Panc1 (cell line): ENCODE results near the gene GIMAP4. TPM values are rescaled to one million over a fixed set of nuclear protein-coding genes. Genes with fewer than 3 reads are reported as not detected.
"Not testable (repeated sequence)": the region's sequence is repeated elsewhere in the genome, so short reads cannot be mapped to it uniquely, and the experiment has no call there.

Experiments used
- ATAC-seq: fragments of 200-7000 bp; cut with Tn5 transposase; 2 replicates; pipeline ENCODE4 v1.9.1; 2020; ENCODE audit warnings: mild to moderate bottlenecking, moderate library complexity
- BruUV-seq: library from RNA; stranded (reverse); fragments of 400-500 nt; replicated peaks from 2 replicates; lab custom pipeline; 2021; lab: Mats Ljungman, UMichigan
- CTCF ChIA-PET: fragments of 300-600 bp; sonication (Branson Sonifier 250); formaldehyde crosslinking; loops from one replicate; lab custom pipeline; 2022; ENCODE audit warnings: antibody characterized with exemption; lab: Charles Lee
- POLR2A ChIA-PET: fragments of 300-600 bp; sonication (Branson Sonifier 250); formaldehyde crosslinking; loops from one replicate; lab custom pipeline; 2022; ENCODE audit warnings: antibody characterized with exemption; lab: Charles Lee
- DNase-seq: peaks from one replicate; pipeline ENCODE4 v3.0.0-alpha.2; 2010; ENCODE audit warnings: low read depth, low spot score
- H3K27ac ChIP-seq: 2 replicates; pipeline ENCODE4 v1.5.1; 2011; ENCODE audit warnings: mild to moderate bottlenecking, low read length, inconsistent platforms
- H3K27me3 ChIP-seq: fragments of 200-500 bp; sonication (Bioruptor generic); 2 replicates; pipeline ENCODE4 v1.6.0; 2014; ENCODE audit warnings: low read length, inconsistent platforms; ENCODE audit not compliant: control insufficient read depth, insufficient read depth
- H3K36me3 ChIP-seq: fragments of 200-500 bp; sonication (Bioruptor generic); 2 replicates; pipeline ENCODE4 v1.5.1; 2014; ENCODE audit warnings: inconsistent platforms, mild to moderate bottlenecking, low read length, moderate library complexity; ENCODE audit not compliant: control insufficient read depth, insufficient read depth
- H3K4me1 ChIP-seq: 2 replicates; pipeline ENCODE4 v1.5.1; 2011; ENCODE audit warnings: inconsistent platforms, mild to moderate bottlenecking, low read length, moderate library complexity; ENCODE audit not compliant: control insufficient read depth, insufficient read depth
- H3K4me3 ChIP-seq, 2 experiments: 2 replicates each; pipeline ENCODE4 v1.5.1; 2011 to 2012; ENCODE audit warnings: low read depth in 2 of 2, low read length in 2 of 2, mild to moderate bottlenecking in 2 of 2, inconsistent platforms in 1 of 2, moderate library complexity in 1 of 2
- H3K9me3 ChIP-seq: fragments of 200-500 bp; sonication (Bioruptor generic); 2 replicates; pipeline ENCODE4 v1.5.1; 2014; ENCODE audit warnings: low read depth, mild to moderate bottlenecking, inconsistent platforms, low read length, moderate library complexity; ENCODE audit not compliant: control insufficient read depth, insufficient read depth
- CTCF ChIP-seq: fragments of 450-650 bp; IDR thresholded peaks from 2 replicates; pipeline ENCODE4 v1.5.1; 2017; ENCODE audit warnings: mild to moderate bottlenecking
- POLR2AphosphoS5 ChIP-seq: IDR thresholded peaks from 2 replicates; pipeline ENCODE4 v1.6.1; 2012; ENCODE audit warnings: mild to moderate bottlenecking, low read depth, low read length, moderate library complexity
- SIN3A ChIP-seq: IDR thresholded peaks from 2 replicates; pipeline ENCODE4 v1.6.1; 2012; ENCODE audit warnings: low read depth, mild to moderate bottlenecking, low read length, moderate library complexity, borderline replicate concordance; ENCODE audit not compliant: insufficient read depth
- TCF7L2 ChIP-seq: IDR thresholded peaks from 2 replicates; pipeline ENCODE4 v1.6.1; 2011; ENCODE audit warnings: mild to moderate bottlenecking, low read depth, low read length, inconsistent platforms
- in situ Hi-C: cut with HindIII; loops from 2 replicates; pipeline ENCODE4 v1.10.0; 2016; ENCODE audit warnings: low sequenced_read_pairs, low pct_unique_long_range_greater_than_20kb
- intact Hi-C: fragments of 100-400 bp; cut with micrococcal nuclease; formaldehyde crosslinking; loops from one replicate; pipeline ENCODE4 v1.10.0; 2022; ENCODE audit not compliant: unreplicated experiment
- total RNA-seq: library from RNA; stranded (reverse); gene quantifications from one replicate; pipeline ENCODE4 v1.2.1, GENCODE V29; 2021; ENCODE audit not compliant: unreplicated experiment
- TF ChIP-seq, protein P1 (sequence below), 2 experiments: IDR thresholded peaks; 2 replicates each; pipeline ENCODE4 v1.6.1; 2011 to 2012; ENCODE audit warnings: low read depth in 2 of 2, control low read depth in 1 of 2, low read length in 1 of 2, mild to moderate bottlenecking in 1 of 2, moderate library complexity in 1 of 2; ENCODE audit not compliant: insufficient read depth in 1 of 2

The GIMAP4 gene
- total RNA-seq, 1 experiment from 2014 or later = 0.26 TPM

DNA sequence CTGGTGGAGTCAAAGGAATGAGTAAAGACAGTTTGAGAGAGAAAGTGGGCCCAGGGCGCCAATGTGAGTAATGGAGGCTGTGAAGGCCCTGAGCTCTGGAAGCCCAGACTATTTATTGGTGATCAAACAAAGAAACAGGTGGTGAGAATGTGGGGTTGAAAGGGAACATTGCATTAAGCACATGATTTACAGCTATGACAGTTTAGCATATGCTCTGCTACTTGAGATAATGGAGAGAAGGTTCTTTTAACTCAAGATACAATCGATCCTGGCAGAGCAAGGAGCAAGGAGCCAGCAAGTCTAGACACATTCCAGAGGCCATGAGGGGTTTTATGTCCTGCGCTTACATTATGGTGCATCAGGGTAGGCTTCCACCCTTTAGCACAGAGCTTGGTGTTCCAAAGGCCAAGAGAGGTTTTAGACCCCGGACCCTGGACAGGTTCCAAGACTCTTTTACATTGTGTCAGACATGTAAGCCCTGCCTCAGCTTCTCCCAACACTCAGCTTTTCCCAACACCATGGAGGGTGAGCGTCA lies 48.1 kb downstream of the GIMAP4 start:
- intact Hi-C loops, H3K27ac ChIP-seq, BruUV-seq, ATAC-seq, H3K4me3 ChIP-seq, H3K9me3 ChIP-seq, H3K4me1 ChIP-seq, DNase-seq, H3K27me3 ChIP-seq, H3K36me3 ChIP-seq, in situ Hi-C loops, POLR2A ChIA-PET, CTCF ChIA-PET: not testable (repeated sequence)

DNA sequence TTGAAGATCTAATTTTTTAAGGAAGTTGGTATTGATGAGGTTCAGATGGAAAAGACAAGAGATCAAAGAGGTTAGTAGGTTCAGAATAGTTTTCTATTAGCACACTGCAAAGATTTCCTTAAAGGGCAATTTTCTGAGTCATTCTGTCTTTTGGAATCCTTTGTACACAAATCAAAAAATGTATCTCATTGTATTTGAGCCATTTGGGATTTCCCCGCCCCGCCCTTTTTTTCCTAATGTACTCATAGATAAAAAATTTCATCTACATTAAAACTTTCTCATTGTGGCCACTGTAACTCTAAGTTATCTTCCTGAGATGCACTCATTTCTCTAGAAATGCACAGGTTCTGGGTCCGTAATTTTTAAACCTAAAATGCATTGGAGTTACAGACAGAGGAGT lies 52.9 kb downstream of the GIMAP4 start:
- Histone ChIP-seq H3K9me3 (no peaks in the 10 kb centered on the region), H3K27me3 (no peaks in the 10 kb centered on the region; the same call in 1 of the 2 replicates), H3K4me1 (no peaks in the 10 kb centered on the region), H3K27ac (no peak overlapping the region), H3K36me3 (no peaks in the 10 kb centered on the region), H3K4me3 (no peak overlapping the region)
- no peak for DNase-seq
- TF ChIP-seq SIN3A (no peak), POLR2AphosphoS5 (no peak), CTCF (no peak), TCF7L2 (no peak)
- TF ChIP-seq, protein P1, sequence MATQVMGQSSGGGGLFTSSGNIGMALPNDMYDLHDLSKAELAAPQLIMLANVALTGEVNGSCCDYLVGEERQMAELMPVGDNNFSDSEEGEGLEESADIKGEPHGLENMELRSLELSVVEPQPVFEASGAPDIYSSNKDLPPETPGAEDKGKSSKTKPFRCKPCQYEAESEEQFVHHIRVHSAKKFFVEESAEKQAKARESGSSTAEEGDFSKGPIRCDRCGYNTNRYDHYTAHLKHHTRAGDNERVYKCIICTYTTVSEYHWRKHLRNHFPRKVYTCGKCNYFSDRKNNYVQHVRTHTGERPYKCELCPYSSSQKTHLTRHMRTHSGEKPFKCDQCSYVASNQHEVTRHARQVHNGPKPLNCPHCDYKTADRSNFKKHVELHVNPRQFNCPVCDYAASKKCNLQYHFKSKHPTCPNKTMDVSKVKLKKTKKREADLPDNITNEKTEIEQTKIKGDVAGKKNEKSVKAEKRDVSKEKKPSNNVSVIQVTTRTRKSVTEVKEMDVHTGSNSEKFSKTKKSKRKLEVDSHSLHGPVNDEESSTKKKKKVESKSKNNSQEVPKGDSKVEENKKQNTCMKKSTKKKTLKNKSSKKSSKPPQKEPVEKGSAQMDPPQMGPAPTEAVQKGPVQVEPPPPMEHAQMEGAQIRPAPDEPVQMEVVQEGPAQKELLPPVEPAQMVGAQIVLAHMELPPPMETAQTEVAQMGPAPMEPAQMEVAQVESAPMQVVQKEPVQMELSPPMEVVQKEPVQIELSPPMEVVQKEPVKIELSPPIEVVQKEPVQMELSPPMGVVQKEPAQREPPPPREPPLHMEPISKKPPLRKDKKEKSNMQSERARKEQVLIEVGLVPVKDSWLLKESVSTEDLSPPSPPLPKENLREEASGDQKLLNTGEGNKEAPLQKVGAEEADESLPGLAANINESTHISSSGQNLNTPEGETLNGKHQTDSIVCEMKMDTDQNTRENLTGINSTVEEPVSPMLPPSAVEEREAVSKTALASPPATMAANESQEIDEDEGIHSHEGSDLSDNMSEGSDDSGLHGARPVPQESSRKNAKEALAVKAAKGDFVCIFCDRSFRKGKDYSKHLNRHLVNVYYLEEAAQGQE (IDR thresholded peaks at IDR 0.05; ENCODE audit: insufficient read depth in 1 of 2, low read depth in 2 of 2, low read length in 1 of 2) = no peak
- intact Hi-C loops = no loop called here
- ChIA-PET POLR2A (no interaction called here), CTCF (no interaction called here)
- in situ Hi-C loops = no loop called here
- no peak for ATAC-seq
- no TSS peak for BruUV-seq

DNA sequence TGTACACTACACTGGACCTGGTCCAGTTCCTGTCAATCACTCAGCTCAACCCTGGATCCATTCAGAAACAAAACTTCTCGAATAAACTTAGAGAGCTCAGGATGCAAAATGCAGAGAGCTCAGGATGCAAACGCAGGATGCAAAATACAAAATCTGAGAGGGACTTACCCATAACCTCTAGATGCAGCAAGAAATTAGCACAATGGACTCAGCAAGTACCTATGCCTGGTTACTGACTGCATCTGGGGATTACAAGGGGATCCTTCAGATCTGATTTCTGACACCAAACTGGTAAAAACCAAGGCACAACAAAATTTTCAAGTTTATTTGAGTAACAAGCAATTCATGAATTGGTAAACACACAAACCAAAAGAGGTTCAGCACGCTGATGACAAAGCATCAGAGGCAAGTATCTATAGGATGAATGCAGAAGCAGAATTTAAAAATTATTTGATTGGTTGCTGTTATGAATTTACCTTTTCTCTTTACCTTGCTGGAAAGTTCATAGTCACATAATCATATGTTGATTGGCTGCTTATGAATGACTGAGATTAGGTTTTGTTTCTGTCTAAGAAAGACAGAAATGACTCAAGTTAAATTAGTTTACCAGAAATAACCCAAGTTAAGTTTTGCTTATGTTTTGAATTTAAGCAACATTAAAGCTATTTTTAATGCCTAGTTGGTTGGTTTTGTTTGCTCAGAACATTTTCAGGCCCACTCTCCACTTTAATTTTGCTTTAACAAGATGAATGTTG lies 53.6 kb downstream of the GIMAP4 start:
- CTCF ChIA-PET = no interaction called here
- H3K4me1 ChIP-seq = no peaks in the 10 kb centered on the region
- peaks cover 2% of the 10 kb centered on the region; the same call in 1 of the 2 replicates for H3K27me3 ChIP-seq
- intact Hi-C loops = no loop called here
- TF ChIP-seq, protein P1 (IDR thresholded peaks at IDR 0.05; ENCODE audit: insufficient read depth in 1 of 2, low read depth in 2 of 2, low read length in 1 of 2) = no peak
- TF ChIP-seq TCF7L2 (no peak), SIN3A (no peak), CTCF (no peak), POLR2AphosphoS5 (no peak)
- in situ Hi-C loops = no loop called here
- no peak for ATAC-seq
- H3K4me3 ChIP-seq = no peak overlapping the region
- DNase-seq = no peak
- BruUV-seq = no TSS peak
- no peak overlapping the region for H3K27ac ChIP-seq
- H3K9me3 ChIP-seq = no peaks in the 10 kb centered on the region
- H3K36me3 ChIP-seq = no peaks in the 10 kb centered on the region
- POLR2A ChIA-PET = no interaction called here
